Stimulated activated CD4-positive, alpha-beta T cell treated with anti-CD3 and anti-CD28 coated beads, Interleukin-2, amount 100 ng/mL, for 48 hours (primary cell): Measurements from ENCODE around the gene CNTNAP2.

Source experiments
- DNase-seq, 2 donors: peaks; one replicate each; pipeline ENCODE4 v3.0.0-alpha.2; 2020

CNTNAP2 gene

DNA sequence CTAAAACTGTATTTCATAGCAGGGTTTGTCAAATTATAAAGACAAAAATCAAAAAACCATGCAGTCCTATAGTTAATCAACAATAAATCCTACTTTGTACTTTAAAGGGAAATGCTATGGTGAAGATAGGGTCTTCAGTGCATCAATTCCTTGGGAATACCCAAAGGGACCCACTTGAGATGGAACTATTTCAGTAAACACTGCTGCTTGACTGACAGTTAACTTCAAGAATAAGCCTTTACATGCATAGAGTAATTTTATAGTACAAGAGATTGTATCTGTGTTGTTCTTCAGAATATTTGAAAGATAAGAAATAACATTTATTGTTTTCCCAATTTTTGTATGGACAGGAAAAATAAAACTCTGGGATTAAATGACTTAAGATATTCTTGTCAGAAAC, 1179.6 kb downstream of the CNTNAP2 start:
- DNase-seq, result no peak

- DNase-seq, result no peak
These were observed 1180.4 kb downstream of the CNTNAP2 start for GRCh38 chr7:147296986-147297385.

DNA sequence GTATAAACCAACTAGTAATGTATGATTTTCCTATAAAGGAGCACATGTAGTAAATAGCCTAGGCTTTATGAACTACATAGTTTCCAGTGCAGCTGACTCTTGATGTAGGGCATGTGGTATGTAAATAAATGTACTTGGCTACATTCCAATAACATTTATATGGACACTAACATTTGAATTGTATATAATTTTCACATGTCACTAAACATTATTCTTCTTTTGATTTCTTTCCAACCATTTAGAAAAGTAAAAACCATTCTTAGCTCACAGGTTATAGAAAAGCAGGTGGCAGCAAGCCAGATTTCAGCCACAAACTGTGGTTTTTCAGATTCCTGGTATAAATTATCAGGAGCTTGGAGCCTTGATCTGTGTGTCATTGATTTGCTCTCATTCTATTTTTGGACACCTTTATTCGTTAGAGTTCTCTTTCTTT, 1182.0 kb downstream of the CNTNAP2 start:
- DNase-seq, result no peak

GRCh38 chr7:147300293-147300692, 1183.7 kb downstream of the CNTNAP2 start:
- no peak for DNase-seq

GRCh38 chr7:147304376-147304775, 1187.8 kb downstream of the CNTNAP2 start:
- no peak for DNase-seq

GRCh38 chr7:147305827-147306226, 1189.2 kb downstream of the CNTNAP2 start:
- no peak for DNase-seq

- no peak for DNase-seq
These were observed 1191.9 kb downstream of the CNTNAP2 start for GRCh38 chr7:147308539-147308938.

- DNase-seq, result no peak
These were observed 1194.7 kb downstream of the CNTNAP2 start for GRCh38 chr7:147311336-147311735.

DNA sequence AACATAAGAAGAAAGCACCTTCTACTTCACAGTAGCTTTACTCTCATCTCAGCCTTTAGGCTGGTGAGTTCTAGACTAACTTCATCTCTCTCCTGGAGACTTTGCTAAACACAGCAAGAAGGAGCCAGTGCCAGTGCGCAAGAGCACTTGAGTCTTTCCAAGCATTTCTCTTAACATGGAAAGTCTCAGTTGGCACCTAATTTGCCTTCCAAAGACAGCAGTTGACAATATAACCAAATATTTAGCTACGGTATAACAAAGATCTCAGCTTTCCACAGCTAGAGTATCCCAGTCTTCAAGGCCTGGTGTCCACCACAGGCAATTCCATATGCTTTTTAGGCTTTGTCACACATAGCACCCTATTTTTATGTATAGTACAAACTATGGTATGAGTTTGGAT, 1204.9 kb downstream of the CNTNAP2 start:
- no peak for DNase-seq

DNA sequence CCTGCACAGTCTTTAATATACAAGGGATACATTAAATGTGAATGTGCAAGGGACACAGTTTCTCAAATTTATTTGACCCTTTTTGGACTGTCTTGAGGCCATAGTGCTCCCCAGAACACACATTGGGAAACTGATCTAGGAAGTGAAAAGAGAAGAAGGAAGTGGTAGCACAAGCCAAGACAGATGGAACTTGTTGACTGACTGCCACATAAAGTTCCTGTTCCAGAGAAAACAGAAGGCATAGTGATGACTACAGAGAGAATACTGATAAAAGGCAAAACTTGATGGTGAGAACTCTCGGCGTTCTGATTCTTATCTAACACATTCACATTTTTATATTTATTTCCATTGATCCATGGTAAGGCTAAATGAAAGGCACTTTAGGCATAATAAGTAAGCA, 1216.4 kb downstream of the CNTNAP2 start:
- DNase-seq, result no peak

DNA sequence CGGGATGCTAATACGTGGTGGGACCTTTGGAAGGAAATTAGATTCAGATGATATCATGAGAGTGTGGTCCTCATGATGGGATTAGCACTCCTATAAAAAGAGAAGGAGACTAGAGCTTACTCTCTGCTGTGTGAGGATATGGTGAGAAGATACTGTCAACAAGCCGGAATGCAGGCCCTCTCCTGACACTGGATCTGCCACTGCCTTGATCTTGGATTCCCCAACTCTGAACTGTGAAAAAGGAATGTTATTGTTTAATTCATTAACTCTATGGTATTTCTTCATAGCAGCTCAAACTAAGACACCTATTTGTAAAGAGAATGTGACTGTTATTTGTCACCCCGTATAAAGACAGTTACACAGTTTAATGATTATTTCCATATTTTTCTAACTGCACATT, 1246.5 kb downstream of the CNTNAP2 start:
- DNase-seq, result no peak

GRCh38 chr7:147376192-147376591, 1259.6 kb downstream of the CNTNAP2 start:
- no peak for DNase-seq

GRCh38 chr7:147380926-147381325, 1264.3 kb downstream of the CNTNAP2 start:
- DNase-seq, result no peak

DNA sequence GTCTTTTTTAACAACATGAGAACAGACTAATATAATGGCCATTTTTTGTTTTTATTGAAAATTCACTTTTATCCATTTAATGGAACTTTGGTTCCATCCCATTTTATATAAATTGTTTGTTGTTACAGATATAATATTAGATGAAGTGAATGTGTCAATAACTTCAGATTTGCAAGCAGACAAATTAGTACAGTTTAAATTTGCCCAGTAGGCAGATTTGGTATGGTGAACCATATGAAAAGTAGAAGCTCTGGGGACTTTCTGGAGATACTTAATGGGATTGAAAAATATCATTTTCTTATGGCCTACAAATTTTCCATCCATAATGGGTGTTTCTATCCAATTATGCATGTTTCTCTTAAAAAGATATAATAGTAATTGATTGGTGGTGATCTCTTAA, 1277.7 kb downstream of the CNTNAP2 start:
- no peak for DNase-seq

GRCh38 chr7:147400221-147400689, 1283.7 kb downstream of the CNTNAP2 start:
- DNase-seq, result no peak

DNA sequence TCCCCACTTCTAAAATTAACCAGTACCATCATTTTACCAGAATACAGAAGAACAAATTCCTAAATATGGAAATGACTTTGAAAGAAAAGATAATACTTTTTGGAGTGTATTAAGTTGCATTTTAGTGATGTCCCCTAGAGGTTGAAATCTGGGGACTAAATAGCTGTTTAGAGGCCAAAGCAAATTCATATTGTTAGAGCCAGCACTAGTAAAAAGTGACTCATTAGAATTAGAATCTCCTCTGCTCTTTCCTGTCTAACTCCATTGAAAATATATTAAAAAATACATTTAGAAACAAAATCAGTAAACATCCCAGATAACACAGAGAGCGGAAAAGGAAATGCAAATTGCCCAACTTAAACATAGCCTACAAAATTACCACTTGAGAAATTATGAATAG, 1284.3 kb downstream of the CNTNAP2 start:
- no peak for DNase-seq

- no peak for DNase-seq
These were observed 1289.0 kb downstream of the CNTNAP2 start for GRCh38 chr7:147405621-147406020.

DNA sequence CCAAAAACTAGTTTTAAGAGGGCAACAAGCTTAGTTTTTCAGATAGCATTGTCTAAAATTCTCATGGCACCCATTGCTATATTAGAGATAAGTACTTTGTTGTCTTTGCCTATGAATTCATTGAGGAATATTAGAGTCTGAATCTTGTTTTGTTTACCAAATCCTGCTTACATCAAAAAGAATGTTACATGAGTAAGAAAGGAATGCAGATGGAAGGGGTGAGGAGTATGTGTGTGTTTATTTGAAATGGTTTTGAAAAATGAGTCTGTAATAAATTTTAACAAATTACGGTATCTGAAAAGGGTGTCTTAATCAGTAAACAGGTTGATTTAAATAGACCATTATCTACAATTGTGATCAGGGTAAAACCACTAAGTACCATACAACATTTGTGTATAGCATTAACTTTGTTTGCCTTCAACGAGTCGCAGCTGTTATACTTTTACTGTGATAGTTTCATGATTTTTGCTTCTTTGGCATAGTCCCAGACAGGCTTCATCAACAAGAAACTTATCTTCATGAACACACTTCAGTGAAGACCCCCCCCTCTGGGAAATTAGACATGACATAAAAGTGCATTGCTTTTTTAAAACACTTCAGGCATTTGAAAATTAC, 1290.0 kb downstream of the CNTNAP2 start:
- no peak for DNase-seq

- no peak for DNase-seq
These were observed 1294.5 kb downstream of the CNTNAP2 start for GRCh38 chr7:147411096-147411495.

DNA sequence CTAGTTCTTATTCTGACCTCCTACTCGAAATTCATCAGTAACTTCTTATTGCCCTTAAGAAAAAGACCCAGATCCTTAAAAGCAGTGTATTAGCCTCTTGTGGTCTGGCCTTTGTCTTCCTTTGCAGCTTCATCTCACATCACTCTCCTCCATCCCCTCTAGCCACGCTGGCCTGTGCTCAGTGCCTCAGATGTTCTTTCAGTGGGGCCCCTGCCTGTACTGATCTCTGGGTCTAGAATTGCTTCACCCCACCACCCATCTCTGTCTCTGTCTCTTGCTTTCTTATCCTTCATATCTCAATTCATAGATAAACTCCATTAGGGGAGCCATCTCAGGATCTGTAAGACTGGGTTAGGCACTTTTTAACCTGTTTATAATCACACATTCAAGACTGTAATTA, 1295.5 kb downstream of the CNTNAP2 start:
- DNase-seq, result no peak

DNA sequence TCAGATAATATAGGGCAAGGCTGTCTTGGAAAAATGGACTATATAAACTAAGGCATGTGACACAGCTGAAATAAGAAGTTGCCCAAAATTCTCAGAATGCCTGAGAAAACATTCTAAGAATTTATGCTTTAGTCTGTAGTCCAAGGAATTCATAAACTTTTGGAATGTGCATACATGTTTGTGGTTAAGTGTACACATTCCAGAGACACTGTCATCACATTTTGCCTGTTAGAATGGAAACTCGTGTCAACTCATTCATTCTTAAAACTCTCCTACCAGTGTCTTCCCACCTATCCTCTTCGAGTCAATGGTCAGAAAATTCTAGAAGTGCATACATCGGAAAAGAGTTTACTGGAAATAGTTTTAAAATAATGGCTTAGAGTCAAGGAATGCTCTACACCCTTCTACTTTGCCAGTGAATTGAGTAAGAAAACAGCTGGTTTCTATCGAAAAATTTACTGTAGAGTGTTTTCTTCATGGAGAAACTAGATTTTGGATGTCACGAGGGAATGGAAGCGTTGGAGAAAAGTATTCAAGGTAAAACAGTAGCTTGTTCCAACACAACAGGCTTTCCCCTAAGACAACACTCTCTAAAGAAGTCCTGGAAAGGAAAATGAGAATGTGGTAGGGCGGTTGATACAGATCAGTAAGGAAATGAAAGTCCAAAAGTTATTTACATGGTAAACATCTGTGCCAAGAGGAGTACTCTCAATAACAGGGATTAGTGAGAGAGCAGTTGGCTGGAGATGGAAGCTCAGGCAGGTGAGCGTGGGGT, 1296.4 kb downstream of the CNTNAP2 start:
- no peak for DNase-seq

DNA sequence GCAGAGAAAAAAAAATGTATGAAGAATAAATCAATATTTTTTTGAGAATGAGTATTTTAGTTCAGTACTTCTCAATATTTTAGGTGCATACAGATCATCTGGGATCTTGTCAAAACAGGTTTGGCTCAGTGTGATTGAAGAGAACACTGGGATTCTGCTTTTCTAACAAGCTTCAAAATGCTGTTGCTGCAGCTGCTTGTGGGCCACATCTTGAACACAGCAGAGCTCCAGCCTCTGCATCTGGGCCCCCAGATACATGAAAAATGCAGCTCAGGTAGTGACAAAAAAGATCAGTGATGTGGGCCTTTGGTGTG, 1296.9 kb downstream of the CNTNAP2 start:
- no peak for DNase-seq

- no peak for DNase-seq
These were observed 1299.4 kb downstream of the CNTNAP2 start for GRCh38 chr7:147415991-147416390.

DNA sequence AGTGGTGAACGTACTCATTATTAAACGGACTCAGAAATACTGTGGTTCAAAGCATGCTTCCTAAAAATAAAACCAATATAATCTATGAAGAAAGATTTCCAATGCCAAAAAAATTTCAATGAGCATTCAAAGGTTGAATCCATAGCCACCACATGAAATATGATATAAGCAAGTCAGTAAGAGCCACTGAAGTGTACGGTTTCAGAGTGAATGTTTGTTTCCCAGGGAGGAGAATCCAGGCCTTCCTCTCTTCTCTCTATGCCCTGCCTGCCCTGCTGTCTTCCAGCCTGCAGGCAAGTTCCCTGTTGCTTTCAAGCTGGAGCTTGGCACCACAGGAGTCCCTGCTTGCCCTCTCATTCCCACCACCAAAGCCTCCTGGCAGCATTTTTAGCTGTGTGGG, 1302.4 kb downstream of the CNTNAP2 start:
- no peak for DNase-seq

DNA sequence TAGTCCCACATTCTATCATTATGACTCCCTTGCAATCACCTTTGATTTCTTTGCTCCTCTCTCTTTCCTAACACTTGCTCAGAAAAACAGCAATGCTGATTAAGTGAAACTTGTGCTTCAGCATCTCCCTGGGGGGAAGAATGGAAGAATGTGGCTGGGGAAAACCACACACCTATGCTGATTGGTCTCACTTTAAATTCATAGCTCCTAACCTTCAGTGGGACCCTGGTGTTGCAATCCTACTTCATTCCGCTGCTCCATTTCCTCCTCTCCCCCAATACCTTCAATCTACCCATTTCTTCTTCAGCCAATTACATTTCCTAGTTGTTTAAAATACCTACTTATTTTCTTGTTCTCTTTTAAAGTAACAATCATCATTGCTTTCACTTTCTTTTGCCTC, 1307.3 kb downstream of the CNTNAP2 start:
- DNase-seq, result no peak
